Measurements from ENCODE around the gene BCL3.

Gene BCL3

DNA sequence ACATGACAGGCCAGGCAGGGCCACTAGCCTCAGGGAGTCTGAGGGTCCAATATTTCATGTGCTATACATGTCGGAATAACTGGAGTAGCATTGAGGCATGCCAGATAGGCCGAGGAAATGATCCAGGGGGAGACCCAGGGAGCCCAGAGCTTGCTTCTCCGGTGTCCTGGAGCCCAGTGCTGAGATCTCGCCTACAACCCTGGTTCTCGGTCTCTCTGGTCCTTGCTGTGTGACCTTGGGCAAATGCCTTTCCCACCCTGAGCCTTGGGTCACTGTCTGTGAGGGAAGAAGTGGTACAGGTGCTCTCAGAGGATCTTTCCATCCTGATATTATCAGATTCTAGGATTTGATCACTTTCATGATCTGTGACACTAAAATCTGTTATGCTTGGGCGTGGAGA is 40.5 kb downstream of the BCL3 start:
- no peak for DNase-seq (ENCODE audit: low read depth)

DNA sequence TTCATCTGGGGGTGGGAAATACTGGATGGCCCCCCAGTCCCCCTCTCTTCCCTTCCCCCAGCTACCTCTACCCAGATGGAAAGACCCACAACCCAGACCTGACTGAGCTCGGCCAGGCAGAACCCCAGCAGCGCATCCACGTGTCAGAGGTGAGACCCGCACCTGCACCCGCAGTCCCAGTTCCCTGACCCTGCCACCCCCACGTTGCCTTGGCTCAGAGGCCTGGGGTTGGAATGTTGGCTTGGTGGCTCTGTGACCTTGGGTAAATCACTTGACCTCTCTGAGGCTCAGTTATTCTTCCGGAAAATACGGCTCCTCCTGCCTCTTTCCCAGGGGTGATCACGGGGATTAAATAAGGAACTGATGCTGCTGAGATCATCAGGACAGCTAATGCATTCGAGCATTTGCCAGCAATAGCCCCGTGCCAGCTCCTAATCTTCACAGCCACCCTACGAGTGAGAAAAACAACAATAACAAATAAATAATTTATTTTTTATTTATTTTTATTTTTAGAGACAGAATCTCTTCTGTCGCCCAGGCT is 41.5 kb downstream of the BCL3 start:
- DNase-seq (ENCODE audit: low read depth), result no peak

DNA sequence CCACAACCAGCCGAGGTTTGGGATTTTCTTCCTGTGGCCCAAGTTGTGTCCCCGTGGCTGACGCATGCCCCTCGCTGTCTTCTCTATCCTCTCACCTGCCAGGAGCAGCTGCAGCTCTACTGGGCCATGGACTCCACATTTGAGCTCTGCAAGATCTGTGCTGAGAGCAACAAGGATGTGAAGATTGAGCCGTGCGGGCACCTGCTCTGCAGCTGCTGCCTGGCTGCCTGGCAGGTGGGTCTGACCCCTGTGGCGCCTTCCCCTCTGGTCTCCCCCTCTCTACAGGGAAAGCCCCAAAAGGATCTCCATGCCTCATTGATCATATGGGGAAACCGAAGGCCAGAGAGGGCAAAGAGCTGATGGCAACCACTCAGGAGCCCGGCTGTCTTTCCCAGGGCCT is 43.8 kb downstream of the BCL3 start:
- DNase-seq (ENCODE audit: low read depth), result no peak

DNA sequence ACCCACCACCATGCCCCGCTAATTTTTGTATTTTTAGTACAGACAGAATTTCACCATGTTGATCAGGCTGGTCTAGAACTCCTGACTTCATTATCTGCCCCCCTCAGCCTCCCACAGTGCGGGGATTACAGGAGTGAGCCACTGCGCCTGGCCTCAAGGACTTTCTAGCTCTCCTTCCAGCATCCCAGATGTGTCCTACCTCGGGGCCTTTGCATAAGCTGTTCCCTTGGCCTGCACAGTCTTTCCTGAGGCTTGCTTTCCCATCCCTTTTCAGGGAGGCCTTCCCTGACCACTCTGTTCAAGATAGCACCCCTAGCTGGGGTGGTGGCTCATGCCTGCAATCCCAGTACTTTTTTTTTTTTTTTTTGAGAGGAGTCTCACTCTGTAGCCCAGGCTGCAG is 46.1 kb downstream of the BCL3 start:
- DNase-seq (ENCODE audit: low read depth), result no peak

DNA sequence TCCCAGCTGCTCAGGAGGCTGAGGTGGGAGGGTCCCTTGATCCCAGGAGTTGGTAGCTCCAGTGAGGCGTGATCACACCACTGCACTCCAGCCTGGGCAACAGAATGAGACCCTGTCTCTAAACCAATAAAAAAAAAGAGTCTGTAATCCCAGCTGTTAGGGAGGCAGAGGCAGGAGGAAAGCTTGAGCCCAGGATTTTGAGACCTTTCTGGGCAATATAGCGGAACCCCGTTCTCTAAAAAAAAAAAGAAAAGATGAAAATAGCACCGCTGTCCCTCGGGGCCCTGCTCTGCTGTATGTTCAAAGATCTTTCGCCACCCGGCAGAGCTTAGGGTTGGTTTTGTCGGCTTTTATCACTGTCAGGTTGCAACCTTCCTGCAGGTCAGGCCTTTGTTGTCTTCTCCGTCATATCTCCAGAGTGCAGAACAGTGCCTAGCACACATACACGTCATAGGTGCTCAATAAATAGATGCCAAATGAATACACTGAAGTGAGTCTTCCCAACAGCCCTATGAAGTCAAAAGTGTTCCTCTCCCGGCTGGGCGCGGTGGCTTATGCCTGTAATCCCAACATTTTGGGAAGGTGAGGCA is 47.0 kb downstream of the BCL3 start:
- no peak for DNase-seq (ENCODE audit: low read depth)

DNA sequence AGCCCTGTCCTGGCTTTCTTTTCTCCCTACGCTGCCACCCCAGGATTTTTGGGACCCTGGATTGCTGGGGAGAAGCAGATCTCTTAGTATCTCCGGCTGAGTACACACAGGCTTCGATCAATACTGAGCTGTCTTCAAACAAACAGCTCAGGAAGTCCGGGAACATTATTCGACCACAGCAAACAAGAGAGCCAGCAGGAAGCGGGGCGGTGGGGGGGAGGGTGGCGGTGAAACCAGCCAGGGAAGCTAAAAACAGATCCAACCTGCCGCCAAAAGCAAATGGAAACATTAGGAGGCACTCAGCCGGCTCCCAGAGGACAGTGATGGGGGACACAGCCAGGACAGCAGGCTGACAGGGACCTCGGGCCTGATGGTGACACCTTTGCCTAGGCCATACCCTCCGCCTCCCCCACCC is 48.2 kb downstream of the BCL3 start:
- no peak for DNase-seq (ENCODE audit: low read depth)

DNA sequence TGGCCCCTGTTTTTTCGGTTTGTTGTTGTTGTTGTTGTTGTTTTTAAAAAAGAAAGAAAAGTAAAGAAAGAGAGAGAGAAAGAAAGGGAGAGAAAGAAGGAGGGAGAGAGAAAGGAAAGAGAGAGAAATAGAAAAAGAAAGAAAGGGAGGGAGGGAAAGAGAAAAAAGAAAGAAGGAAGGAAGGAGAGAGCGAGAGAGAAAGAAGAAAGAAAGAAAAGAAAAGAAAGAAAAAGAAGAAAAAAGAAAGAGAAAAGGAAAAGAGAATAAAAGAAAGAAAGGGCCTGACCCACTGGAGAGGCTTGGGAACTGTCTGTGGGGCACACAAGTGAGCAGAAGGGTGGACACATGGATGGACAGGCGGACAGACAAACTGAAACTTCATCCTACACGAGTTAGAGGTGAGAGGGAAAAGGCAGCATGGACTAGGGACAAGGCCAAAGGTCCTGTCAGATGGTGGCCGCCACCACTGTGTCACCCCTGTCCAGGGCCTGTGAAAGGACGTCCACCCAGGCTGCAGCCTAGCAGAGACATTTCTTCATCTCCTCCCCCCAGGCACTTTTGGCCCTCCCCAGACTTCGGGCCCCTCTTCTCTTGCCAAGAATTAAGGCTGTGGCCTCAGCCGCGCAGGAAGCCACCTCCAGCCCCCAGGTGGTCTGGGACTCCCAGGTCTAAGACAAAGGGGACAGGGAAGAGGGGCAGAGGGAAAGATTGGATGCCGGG is 51.3 kb downstream of the BCL3 start:
- DNase-seq (ENCODE audit: low read depth), result no peak

DNA sequence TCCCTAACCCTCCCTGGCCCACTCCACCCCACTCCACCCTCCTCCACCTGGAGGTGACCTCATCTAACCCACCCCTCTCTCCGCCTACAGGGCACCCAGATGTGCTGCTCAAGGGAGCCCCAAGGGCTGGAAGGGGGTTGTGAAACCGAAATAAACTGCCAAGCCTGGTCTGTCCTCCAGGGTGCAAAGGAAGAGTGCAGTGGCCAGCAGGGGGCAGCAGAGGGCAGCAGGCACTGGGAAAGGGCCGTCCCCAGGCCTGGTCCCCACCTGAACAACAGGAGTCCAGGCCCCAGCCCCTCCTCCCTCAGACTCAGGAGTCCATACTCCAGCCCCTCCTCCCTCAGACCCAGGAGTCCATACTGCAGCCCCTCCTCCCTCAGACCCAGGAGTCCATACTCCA is 52.0 kb downstream of the BCL3 start:
- peak; percentile 57 for DNase-seq (ENCODE audit: low read depth)

DNA sequence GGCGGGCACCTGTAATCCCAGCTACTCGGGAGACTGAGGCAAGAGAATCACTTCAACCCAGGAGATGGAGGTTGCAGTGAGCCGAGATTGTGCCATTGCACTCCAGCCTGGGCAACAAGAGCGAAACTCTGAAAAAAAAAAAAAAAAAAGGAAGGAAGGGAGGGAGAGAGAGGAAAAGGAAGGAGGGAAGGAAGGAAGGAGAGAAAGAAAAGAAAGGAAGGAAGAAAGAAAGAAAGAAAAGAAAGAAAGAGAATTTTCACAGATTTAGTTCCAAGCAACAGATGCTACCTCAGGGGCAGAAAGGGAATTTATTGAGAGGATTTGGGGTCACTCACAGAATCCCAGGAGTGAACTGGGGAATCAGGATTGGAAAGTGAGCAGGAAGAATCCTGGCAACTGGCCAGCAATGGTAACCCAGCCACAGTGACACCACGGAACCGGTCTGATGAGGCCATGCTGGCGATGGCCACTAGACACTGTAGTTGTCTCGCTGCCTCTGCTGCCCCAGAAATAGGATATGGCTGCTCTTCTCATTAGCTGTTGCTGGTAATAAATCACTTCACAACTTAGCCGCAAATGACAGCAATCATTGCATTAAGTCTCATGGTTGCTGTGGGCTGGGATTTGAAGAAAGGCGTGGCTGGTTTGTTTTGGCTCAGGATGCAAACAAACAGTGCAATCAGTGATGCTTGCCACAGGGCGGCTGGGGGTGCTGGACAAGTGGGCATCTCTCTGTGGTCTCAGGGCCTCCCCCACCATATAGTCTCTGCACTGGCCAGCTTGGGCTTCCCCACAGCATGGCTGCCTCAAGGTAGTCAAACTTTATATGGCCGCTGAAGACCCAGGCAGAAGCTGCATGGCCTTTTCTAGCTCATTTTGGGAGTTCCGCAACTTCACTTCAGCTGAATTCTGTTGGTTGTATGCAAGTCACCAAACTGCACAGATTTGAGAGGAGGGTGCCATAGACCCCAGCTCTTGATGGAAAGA is 55.2 kb downstream of the BCL3 start:
- DNase-seq (ENCODE audit: low read depth), result no peak

DNA sequence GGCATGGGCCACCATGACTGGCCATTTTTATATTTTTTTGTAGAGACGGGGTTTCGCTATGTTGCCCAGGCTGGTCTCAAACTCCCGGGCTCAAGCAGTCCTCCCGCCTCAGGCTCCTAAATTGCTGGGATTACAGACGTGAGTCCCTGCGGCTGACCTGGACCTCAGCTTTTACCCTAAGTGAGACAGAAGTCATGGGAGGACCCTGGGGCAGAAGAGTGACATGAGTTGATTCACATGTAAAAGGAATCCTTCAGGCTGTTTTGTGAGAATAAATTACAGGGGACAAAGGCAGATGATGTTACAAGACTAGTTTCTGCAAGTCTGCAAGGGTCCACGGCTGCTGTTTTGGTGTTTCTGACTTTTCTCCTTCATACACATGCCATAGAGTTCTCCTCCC is 57.8 kb downstream of the BCL3 start:
- DNase-seq (ENCODE audit: low read depth), result no peak

DNA sequence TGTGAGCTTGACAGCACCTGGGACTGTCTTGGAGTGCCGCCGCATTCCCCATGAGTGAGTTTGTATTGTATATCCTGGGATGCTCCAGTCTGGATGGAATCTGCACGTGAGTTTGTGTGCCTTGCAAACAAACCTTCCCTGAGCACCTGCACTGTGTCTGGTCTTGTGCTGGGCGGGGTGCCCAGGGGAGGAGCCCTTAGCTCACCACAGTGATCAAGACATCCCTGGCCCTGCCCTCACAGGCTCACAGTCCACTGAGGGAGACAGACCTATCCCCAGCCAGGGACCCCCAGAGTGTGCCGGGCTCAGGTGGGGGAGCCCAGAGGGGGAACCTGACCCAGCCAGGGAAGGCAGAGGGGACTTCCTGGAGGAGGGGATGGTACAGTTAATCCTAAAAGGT is 58.7 kb downstream of the BCL3 start:
- no peak for DNase-seq (ENCODE audit: low read depth)

DNA sequence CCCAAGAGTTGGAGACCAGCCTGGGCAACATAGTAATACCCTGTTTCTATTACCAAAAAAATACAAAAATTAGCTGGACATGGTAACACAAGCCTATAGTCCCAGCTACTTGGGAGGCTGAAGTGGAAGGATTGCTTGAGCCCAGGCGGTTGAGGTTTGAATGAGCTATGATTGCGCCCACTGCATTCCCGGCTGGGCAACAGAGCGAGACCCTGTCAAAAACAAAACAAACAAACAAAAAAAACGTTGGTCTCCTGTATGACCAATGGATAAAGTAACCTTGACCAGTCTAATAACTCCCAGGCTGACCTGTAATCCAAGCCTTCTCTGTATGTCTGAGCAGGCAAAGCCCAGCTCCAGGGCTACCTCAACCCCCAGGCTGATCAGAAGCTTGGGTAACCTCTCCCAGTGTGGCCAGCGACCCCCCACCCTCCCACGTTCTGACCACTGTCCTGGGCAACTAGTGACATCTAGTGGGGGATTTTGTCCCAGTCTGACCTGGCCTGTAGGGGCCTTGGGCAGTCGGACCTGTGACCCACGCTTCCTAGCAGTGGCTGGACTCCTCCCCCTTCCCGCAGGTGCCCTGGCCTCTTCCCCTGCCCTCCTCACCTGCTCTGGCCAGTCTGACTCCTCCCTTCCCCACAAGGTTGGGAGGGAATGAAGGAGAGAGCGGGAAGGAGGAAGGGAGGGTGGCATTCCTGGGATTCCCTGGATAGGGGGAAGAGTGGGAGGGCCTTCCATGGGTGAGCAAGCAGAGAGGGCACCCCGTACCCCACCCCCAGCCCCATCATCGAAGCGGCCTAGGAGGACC is 59.3 kb downstream of the BCL3 start:
- no peak for DNase-seq (ENCODE audit: low read depth)

DNA sequence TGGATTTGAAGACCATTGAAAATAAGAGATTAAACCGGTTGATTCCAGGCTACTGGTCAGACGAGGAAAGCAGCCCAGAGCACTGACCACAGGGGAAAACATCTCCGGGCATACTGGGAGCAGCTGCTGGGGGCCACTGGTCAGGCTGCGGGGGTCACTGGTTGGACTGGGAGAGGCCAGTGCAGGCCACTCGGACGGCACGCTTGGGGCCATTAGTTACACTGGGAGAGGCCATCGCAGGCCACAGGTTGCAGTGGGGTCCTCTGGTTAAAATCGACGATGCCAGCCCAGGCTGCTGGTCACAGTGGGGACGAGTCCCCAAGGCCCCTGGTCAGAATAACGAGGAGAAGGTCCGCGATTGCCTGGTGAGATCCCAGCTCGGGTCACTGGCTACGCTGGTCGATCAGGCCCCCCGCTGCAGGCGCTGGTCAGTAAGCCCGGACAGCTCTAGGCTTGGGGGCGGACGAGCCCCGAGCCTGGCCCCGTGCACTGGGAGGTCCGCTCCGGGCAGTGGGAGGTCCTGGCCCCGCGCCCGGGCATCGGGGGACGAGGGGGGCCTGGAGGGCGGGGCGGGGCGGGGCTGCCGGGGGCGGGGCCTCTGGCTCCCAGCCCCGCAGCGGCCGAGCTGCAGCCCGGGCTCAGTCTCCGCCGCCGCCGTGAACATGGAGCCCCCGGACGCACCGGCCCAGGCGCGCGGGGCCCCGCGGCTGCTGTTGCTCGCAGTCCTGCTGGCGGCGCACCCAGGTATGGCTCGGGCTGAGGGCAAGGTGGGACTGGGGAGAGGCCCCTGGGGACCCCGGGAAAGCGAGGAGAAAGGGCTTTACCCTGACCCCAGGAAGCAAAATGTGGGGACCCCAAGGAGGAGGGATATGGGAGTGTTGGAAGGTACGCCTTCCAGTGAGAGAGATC is 60.2 kb downstream of the BCL3 start, which contains the start of gene BCAM:
TSS of gene BCAM (plus strand) at position 641 of the 909 bp plus-strand sequence. CDS start at position 663, 22 bp downstream.
- DNase-seq (ENCODE audit: low read depth), result peak; percentile 26

All from fibroblast of the conjunctiva (primary cell).